OCI-LY3 (cell line): ENCODE data around the gene ADARB2.

Experiments used
- H2AFZ ChIP-seq: fragments of 200-600, 300-600 bp; shearing (Covaris generic); 2 replicates; pipeline ENCODE4 v1.6.0; 2014; ENCODE audit warnings: antibody characterized with exemption, low read depth, low read length
- H3K27ac ChIP-seq: fragments of 200-600, 300-600 bp; sonication (generic); 2 replicates; pipeline ENCODE4 v1.5.1; 2014; ENCODE audit warnings: mild to moderate bottlenecking, low read length, moderate library complexity, mixed read lengths
- H3K27me3 ChIP-seq: fragments of 200-600, 300-600 bp; sonication (generic); 2 replicates; pipeline ENCODE4 v1.6.1; 2014; ENCODE audit warnings: low read depth, low read length, mixed read lengths
- H3K36me3 ChIP-seq: fragments of 200-600, 300-600 bp; sonication (generic); replicated peaks from 2 replicates; pipeline ENCODE3; 2014; ENCODE audit warnings: low read depth, low read length, mixed read lengths
- H3K4me1 ChIP-seq: fragments of 300-600, 200-600 bp; sonication (generic); 2 replicates; pipeline ENCODE4 v1.6.1; 2014; ENCODE audit warnings: low read length, mixed read lengths
- H3K4me2 ChIP-seq: fragments of 200-600, 300-600 bp; sonication (generic); 2 replicates; pipeline ENCODE4 v1.6.1; 2014; ENCODE audit warnings: low read length, mixed read lengths
- H3K4me3 ChIP-seq: fragments of 300-600, 200-600 bp; sonication (generic); 2 replicates; pipeline ENCODE4 v1.5.1; 2014; ENCODE audit warnings: antibody characterized with exemption, mild to moderate bottlenecking, low read length, moderate library complexity
- H3K79me2 ChIP-seq: fragments of 300-600, 200-600 bp; shearing (Covaris generic); 2 replicates; pipeline ENCODE4 v1.6.1; 2014; ENCODE audit warnings: mild to moderate bottlenecking, low read length, mixed read lengths
- H3K9ac ChIP-seq: fragments of 300-600, 200-600 bp; shearing (Covaris generic); 2 replicates; pipeline ENCODE4 v1.6.0; 2014; ENCODE audit warnings: mild to moderate bottlenecking, low read length, moderate library complexity
- H3K9me3 ChIP-seq: fragments of 200-600, 300-600 bp; shearing (Covaris generic); 2 replicates; pipeline ENCODE4 v1.6.1; 2014; ENCODE audit warnings: low read length, mixed read lengths; ENCODE audit not compliant: insufficient read depth
- H4K20me1 ChIP-seq: fragments of 200-600, 300-600 bp; sonication (generic); 2 replicates; pipeline ENCODE4 v1.6.1; 2016; ENCODE audit warnings: low read length, mixed read lengths; ENCODE audit not compliant: insufficient read depth
- CTCF ChIP-seq: fragments of 200-600, 300-600 bp; sonication (generic); IDR thresholded peaks from 2 replicates; pipeline ENCODE4 v1.5.1; 2014; ENCODE audit warnings: antibody characterized with exemption, low read length, low read depth
- EZH2phosphoT487 ChIP-seq: fragments of 200-600 bp; shearing (Covaris generic); IDR thresholded peaks from 2 replicates; pipeline ENCODE4 v1.6.1; 2018; ENCODE audit warnings: antibody characterized with exemption, mixed run types, low read depth

ADARB2 gene

GRCh38 chr10:1403508-1404322, 333.6 kb downstream of the ADARB2 start:
- Histone ChIP-seq H3K4me3 (no peak overlapping the region), H3K27ac (no peak overlapping the region), H3K36me3 (no peaks in the 10 kb centered on the region), H3K9me3 (no peaks in the 10 kb centered on the region), H3K9ac (no peak overlapping the region), H3K4me2 (no peak overlapping the region), H3K27me3 (no peaks in the 10 kb centered on the region), H2AFZ (no peak overlapping the region), H3K4me1 (no peaks in the 10 kb centered on the region), H3K79me2 (no peaks in the 10 kb centered on the region), H4K20me1 (no peaks in the 10 kb centered on the region)
- no peak for TF ChIP-seq EZH2phosphoT487
- TF ChIP-seq CTCF, result no peak

GRCh38 chr10:1402816-1403507, 334.4 kb downstream of the ADARB2 start:
- Histone ChIP-seq H3K9ac (no peak overlapping the region), H2AFZ (no peak overlapping the region), H3K79me2 (no peaks in the 10 kb centered on the region), H3K4me3 (no peak overlapping the region), H3K9me3 (no peaks in the 10 kb centered on the region), H3K4me2 (no peak overlapping the region), H3K27me3 (no peaks in the 10 kb centered on the region), H4K20me1 (no peaks in the 10 kb centered on the region), H3K4me1 (no peaks in the 10 kb centered on the region), H3K27ac (no peak overlapping the region), H3K36me3 (no peaks in the 10 kb centered on the region)
- TF ChIP-seq CTCF (no peak), EZH2phosphoT487 (no peak)

GRCh38 chr10:1402016-1402770, 335.1 kb downstream of the ADARB2 start:
- Histone ChIP-seq H3K36me3 (no peaks in the 10 kb centered on the region), H3K79me2 (no peaks in the 10 kb centered on the region), H3K9me3 (no peaks in the 10 kb centered on the region), H3K27me3 (no peaks in the 10 kb centered on the region), H3K4me3 (no peak overlapping the region), H3K4me1 (no peaks in the 10 kb centered on the region), H3K27ac (no peak overlapping the region), H3K9ac (no peak overlapping the region), H3K4me2 (no peak overlapping the region), H2AFZ (no peak overlapping the region), H4K20me1 (no peaks in the 10 kb centered on the region)
- TF ChIP-seq CTCF (no peak), EZH2phosphoT487 (no peak)
